Erythroblast (primary cell): ENCODE results near the gene PHKA1.
"Not testable (repeated sequence)": the region's sequence is repeated elsewhere in the genome, so short reads cannot be mapped to it uniquely, and the experiment has no call there.

Experiments
- GATA1 ChIP-seq: IDR thresholded peaks from 2 replicates; pipeline ENCODE4 v1.6.1; 2011; ENCODE audit warnings: low read depth, mild to moderate bottlenecking, control low read depth, low read length, moderate library complexity
- POLR2A ChIP-seq: IDR thresholded peaks from 2 replicates; pipeline ENCODE4 v1.6.1; 2011; ENCODE audit warnings: mild to moderate bottlenecking, low read length

DNA sequence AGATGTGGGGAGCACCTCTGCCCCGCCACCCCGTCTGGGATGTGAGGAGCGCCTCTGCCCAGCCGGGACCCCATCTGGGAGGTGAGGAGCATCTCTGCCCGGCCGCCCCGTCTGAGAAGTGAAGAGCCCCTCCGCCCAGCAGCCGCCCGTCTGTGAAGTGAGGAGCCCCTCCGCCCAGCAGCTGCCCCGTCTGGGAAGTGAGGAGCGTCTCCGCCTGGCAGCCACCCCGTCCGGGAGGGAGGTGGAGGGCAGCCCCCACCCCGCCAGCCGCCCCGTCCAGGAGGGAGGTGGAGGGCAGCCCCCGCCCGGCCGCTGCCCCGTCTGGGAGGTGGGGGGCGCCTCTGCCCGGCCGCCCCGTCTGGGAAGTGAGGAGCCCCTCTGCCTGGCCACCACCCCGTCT lies 154.5 kb downstream of the PHKA1 start:
- TF ChIP-seq POLR2A, GATA1: not testable (repeated sequence)
